Measurements from ENCODE around the gene SLC46A3. TPM values are rescaled to one million over a fixed set of nuclear protein-coding genes. Genes with fewer than 3 reads are reported as not detected.

SLC46A3 gene
- total and polyA plus RNA-seq, 7 donors: 2.9 to 12.7 (median 5.8) TPM

DNA sequence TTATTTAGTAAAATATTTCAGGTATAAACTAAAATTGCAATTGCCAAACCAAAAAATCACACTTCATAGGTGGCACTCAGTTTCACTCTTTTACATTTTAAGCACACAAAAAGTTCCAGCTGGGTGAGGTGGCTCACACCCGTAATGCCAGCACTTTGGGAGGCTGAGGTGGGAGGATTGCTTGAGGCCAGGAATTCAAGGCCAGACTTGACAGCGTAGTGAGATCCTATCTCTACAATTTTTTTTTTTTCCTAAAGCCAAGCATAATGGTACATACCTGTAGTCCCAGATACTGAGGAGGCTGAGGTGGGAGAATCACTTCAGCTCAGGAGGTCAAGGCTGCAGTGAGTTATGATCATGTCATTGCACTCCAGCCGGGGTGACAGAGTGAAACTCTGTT is 20.6 kb upstream of the SLC46A3 start:
- Histone ChIP-seq H3K9me3 (no peaks in the 10 kb centered on the region), H3K4me3 (no peak overlapping the region), H3K27me3 (ENCODE audit: insufficient read depth in 3 of 3, low read length in 2 of 3) (peaks cover 0 to 3% (median 0%) of the 10 kb centered on the region in 3 donors), H3K4me1 (no peaks in the 10 kb centered on the region), H3K36me3 (ENCODE audit: insufficient read depth in 1 of 2, low read depth in 1 of 2) (no peaks in the 10 kb centered on the region), H3K27ac (no peak overlapping the region)
- TF ChIP-seq, protein P1, sequence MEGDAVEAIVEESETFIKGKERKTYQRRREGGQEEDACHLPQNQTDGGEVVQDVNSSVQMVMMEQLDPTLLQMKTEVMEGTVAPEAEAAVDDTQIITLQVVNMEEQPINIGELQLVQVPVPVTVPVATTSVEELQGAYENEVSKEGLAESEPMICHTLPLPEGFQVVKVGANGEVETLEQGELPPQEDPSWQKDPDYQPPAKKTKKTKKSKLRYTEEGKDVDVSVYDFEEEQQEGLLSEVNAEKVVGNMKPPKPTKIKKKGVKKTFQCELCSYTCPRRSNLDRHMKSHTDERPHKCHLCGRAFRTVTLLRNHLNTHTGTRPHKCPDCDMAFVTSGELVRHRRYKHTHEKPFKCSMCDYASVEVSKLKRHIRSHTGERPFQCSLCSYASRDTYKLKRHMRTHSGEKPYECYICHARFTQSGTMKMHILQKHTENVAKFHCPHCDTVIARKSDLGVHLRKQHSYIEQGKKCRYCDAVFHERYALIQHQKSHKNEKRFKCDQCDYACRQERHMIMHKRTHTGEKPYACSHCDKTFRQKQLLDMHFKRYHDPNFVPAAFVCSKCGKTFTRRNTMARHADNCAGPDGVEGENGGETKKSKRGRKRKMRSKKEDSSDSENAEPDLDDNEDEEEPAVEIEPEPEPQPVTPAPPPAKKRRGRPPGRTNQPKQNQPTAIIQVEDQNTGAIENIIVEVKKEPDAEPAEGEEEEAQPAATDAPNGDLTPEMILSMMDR (IDR thresholded peaks at IDR 0.05): no peak
- no peak for DNase-seq
- no peak for ATAC-seq
- intact Hi-C loops (cut with DNase I): no loop called here
- 81 to 82% (median 81%) methylated on average over 3 of the region's 3 CpGs for WGBS, 3 donors

DNA sequence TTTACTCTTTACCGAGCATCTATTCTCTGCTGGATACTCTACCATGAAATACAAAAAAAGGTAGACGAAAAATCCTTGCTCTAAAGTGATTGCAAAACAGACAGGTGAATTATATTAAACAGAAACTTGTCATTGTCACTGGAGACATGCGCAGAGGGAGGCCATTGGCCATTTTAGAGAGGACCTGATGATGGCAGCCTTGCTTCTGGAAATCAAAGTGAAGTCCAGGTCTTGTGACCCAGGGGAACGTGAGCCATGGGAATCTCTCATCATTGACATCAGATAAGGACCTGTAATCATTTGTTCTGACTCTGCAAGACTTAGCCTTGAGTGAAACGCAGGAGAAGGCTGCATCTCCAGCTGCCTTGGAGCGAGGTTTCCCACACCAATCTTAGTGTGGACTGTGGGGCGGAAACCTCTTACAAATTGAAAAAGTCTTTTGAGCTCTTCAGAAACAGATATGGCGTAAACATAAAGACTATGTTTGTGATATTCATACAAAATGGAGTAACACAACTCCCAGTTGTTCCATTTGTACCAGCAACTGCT is 16.8 kb upstream of the SLC46A3 start:
- TF ChIP-seq, protein P1 (IDR thresholded peaks at IDR 0.05): no peak

DNA sequence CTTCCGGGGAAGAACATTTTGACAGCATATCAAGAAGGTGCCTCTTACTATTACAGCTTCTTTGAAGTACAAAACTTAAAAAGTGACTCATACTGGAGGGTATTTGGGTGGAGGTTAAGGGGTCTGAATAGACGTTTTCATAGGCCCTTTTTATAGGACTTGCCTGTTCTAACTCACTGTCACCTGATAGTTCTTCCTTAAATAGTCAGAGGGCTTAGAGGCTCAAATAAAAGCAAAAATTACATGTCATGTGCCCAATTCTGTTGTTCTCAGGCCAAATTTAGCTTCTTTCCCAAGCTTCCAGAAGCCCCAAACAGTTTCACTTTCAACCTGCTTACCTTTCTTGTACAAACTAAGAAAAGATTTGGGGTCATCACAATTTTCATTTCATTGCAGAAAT is 16.1 kb upstream of the SLC46A3 start:
- Histone ChIP-seq H3K4me3 (no peak overlapping the region), H3K27me3 (ENCODE audit: insufficient read depth in 3 of 3, low read length in 2 of 3) (peaks cover 0 to 4% (median 3%) of the 10 kb centered on the region in 3 donors), H3K36me3 (ENCODE audit: insufficient read depth in 1 of 2, low read depth in 1 of 2) (no peaks in the 10 kb centered on the region), H3K27ac (no peak overlapping the region), H3K9me3 (no peaks in the 10 kb centered on the region), H3K4me1 (no peaks in the 10 kb centered on the region)
- no peak for DNase-seq
- no peak for ATAC-seq
- intact Hi-C loops (cut with DNase I): no loop called here
- WGBS, 3 donors: 59 to 67% (median 66%) methylated on average over 2 of the region's 2 CpGs
- TF ChIP-seq, protein P1 (IDR thresholded peaks at IDR 0.05): no peak

More for the DNA sequence above, 16.8 kb upstream of the SLC46A3 start:
- Histone ChIP-seq H3K27me3 (ENCODE audit: insufficient read depth in 3 of 3, low read length in 2 of 3) (peaks cover 0 to 4% (median 3%) of the 10 kb centered on the region in 3 donors), H3K27ac (no peak overlapping the region), H3K9me3 (no peaks in the 10 kb centered on the region), H3K4me1 (no peaks in the 10 kb centered on the region), H3K36me3 (ENCODE audit: insufficient read depth in 1 of 2, low read depth in 1 of 2) (no peaks in the 10 kb centered on the region), H3K4me3 (no peak overlapping the region)
- ATAC-seq (no peak), DNase-seq (no peak)
- 81 to 87% (median 85%) methylated on average over 8 of the region's 8 CpGs for WGBS, 3 donors
- intact Hi-C loops (cut with DNase I): no loop called here

DNA sequence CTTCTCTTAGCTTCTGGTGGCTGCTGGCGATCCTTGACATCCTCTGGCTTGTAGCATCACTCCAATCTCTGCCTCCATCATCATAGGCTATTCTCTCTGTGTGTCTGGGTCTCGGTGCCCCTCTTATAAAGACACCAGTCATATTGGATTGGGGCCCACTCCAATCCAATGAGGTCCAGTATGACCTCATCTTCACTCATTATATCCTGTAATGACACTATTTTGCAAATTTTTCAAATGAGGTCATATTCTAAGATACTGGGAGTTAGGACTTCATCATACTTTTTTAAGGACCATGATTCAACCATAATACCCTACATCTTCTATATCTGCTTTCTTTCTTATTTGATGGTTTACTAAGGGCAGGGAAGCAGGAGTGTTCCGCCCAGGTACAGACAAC is 12.0 kb upstream of the SLC46A3 start:
- intact Hi-C loops (cut with DNase I): no loop called here
- H3K27me3 ChIP-seq (ENCODE audit: insufficient read depth in 3 of 3, low read length in 2 of 3): peaks cover 3 to 8% (median 4%) of the 10 kb centered on the region in 3 donors
- H3K9me3 ChIP-seq: no peaks in the 10 kb centered on the region
- no peak for ATAC-seq
- H3K4me3 ChIP-seq: no peak overlapping the region
- no peak overlapping the region for H3K27ac ChIP-seq
- no peaks in the 10 kb centered on the region for H3K36me3 ChIP-seq (ENCODE audit: insufficient read depth in 1 of 2, low read depth in 1 of 2)
- WGBS, 3 donors: 59 to 74% (median 74%) methylated on average over 3 of the region's 3 CpGs
- TF ChIP-seq, protein P1 (IDR thresholded peaks at IDR 0.05): no peak
- no peak for DNase-seq
- H3K4me1 ChIP-seq: no peaks in the 10 kb centered on the region

DNA sequence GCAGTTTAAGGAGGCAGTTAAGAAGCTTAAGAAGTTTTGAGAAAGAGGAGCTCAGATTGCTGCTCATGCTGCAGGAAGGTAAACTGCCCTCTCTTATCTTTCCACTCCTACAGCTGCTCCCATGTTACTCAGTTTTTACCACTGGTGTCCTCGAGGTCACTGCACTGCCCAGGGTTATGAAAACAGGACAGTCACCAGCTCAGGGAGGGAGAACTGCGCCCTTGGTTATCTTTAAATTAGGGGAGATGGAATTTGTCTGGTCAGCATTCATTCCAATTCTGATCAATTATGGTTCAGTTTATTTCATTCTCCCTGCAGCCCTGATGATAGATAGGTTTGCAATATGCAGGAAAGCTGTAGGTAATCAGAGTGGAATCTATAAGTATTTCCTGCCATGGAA is 10.8 kb upstream of the SLC46A3 start:
- DNase-seq (no peak), ATAC-seq (no peak)
- Histone ChIP-seq H3K4me3 (no peak overlapping the region), H3K27ac (no peak overlapping the region), H3K27me3 (ENCODE audit: insufficient read depth in 3 of 3, low read length in 2 of 3) (peaks cover 0 to 8% (median 4%) of the 10 kb centered on the region in 3 donors), H3K9me3 (no peaks in the 10 kb centered on the region), H3K36me3 (ENCODE audit: insufficient read depth in 1 of 2, low read depth in 1 of 2) (no peaks in the 10 kb centered on the region), H3K4me1 (no peaks in the 10 kb centered on the region)
- 54 to 71% (median 61%) methylated on average over 2 of the region's 2 CpGs for WGBS, 3 donors
- TF ChIP-seq, protein P1 (IDR thresholded peaks at IDR 0.05): no peak
- intact Hi-C loops (cut with DNase I): no loop called here

All from psoas muscle (tissue), 8 donors.